ENCODE results near the gene OR2A25.

OR2A25 gene

DNA sequence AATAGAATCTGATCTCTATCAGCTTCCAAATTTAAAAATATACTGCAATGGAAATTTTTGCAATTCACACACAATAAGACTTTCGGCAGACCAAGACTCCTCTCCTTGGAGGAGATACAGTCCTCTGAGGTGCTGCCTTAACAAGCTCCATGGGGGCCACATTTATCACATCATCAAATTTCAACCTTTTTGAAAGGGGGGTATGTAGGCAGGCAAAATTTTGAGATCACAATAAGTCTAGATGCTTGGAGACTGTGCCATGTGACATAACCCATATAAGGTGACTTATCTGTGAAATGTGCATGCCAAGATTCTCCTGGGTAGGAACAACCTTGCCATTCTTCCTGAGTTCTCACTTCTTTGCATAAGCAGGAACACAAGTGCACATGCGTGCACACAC is 16.4 kb downstream of the OR2A25 start, which contains the start of gene OR2A12:
Gene OR2A12, plus strand, starts transcription at position 301 of the 400 bp plus-strand sequence. CDS start 8,830 bp downstream, outside the sequence.
- DNase-seq: no peak

- no peak for DNase-seq
Measured at GRCh38 chr7:144086730-144087129, 17.1 kb downstream of the OR2A25 start.

DNA sequence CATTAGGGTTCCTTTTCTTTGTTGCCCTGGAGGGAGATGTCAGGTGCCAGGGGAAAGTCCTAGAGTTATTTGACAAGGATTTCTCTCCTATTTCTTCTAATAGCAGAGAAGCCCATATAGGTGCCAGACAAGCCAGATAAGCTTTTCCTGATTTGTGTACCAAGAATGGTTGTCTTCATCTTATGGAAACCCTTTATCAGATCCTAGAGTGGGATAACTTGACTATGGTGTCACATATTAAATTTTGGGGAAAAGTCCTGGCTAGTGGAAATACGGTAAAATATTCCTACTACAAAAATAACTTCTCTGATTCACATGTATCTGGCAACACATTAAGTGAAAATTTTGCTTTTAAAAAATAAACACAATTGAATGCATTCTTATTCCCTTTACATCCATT is 17.6 kb downstream of the OR2A25 start:
- no peak for DNase-seq

DNA sequence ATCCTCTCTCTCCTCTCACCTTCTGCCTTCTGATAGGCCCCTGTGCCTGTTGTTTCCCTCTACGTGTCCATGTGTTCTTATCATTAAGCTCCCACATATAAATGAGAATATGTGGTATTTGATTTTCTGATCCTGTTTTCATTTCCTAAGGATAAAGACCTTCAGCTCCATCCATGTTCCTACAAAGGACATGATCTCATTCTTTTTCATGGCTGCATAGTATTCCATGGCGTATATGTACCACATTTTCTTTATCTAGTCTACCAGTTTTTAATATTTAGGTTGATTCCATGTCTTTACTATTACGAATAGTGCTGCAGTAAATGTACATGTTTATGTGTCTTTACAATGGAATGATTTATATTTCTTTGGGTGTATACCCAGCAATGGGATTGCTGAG is 21.1 kb downstream of the OR2A25 start:
- no peak for DNase-seq

DNA sequence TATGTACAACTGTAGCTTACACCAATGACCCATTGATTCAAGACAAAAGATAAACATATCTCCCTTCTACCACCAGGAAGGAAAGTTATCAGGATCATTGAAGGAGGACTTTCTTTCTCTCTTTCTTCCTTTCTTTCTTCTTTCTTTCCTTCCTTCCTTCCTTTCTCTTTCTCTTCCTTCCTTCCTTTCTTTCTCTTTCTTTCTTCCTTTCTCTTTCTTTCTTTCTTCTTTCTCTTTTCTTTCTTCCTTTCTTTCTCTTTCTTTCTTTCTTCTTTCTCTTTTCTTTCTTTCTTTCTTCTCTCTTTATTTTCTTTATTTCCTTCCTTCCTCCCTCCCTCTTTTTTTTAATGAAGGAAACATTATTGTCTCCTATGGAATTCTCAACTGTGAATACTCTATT is 29.2 kb downstream of the OR2A25 start:
- DNase-seq: no peak

DNA sequence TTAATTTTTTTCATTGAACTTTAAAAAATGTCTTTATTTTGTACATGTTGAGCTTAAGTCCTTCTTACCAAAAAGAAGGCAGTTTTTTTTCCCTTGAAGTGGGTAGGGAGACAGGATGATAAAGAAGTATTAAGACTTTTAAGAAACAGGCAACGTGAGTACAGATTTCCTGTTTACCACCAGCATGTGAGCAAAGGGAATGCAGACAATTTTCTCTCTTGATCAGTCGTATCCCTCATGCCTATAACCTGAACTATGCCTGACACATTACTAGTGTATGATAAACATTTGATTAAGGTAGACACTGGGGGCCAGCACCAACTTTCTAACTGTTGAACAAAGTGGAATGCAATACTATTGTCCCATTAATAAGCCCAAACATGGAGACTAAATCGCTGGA is 31.0 kb downstream of the OR2A25 start:
- DNase-seq: no peak

- DNase-seq: no peak
Measured at GRCh38 chr7:144102041-144102440, 32.4 kb downstream of the OR2A25 start.

DNA sequence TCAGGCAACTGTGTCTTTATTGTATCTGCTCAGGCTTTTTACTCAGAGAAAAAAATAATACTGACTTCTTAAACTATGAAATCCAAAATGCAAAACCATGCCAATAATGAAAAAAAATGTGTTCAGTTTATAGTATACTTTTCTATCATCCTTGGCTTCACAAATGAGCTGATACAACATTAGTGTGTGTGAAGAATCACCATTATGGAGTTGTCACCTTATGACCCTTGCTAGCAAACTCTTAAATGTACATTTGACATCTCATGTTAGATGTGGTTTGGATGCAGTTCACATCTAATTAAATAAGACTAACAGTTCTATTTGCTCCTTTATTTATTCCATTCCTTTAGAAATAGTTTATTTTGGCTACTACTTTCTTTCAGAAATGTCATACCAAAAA is 35.6 kb downstream of the OR2A25 start:
- DNase-seq: no peak

DNA sequence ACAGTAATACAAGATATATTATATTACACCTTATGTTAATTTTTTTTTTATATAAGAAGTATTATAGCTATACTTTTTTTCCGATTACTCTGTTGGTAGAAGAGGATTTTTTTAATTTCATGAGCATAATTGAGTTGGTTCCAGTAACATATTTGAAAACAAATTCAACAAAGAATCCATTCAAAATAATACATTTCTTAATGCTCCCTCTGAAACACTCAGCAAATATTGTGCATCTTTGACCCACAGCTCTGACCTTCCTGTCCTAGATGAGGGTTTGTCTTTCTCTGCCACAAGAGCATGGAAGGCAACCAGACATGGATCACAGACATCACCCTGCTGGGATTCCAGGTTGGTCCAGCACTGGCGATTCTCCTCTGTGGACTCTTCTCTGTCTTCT is 39.7 kb downstream of the OR2A25 start, which contains the start of gene OR2A2:
Gene OR2A2, plus strand, starts transcription at position 301 of the 400 bp plus-strand sequence. Its CDS starts 0 bp downstream, at position 301.
- no peak for DNase-seq

DNA sequence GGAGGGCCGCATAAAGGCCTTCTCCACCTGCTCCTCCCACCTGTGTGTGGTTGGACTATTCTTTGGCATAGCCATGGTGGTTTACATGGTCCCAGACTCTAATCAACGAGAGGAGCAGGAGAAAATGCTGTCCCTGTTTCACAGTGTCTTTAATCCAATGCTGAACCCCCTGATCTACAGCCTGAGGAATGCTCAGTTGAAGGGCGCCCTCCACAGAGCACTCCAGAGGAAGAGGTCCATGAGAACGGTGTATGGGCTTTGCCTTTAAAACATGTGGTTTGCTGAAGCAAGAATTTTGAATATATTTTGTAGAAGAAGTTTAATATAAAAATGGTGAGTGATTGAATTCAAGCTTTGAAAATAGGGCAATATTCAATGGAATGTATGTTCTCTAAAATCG is 40.7 kb downstream of the OR2A25 start:
- no peak for DNase-seq

DNA sequence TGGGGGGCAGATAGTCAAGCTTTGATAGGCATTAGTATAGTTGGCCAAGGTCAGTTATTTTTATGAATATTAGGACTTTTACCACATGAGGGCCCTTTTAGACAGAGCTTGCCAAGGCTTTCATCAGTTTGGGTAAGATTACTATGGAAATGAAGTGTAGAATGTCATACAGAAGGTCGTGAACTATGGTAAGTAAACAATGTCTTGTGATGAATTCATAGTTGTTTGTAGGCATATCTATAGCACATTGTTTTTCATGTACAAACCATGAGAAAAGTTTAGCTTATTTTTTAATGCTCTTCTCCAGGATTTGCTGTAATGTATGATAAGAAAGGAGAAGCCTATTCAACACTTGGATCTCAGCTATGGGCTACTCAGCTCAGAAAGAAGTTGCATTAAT is 44.0 kb downstream of the OR2A25 start:
- no peak for DNase-seq

GRCh38 chr7:144118341-144118740 is 48.7 kb downstream of the OR2A25 start:
- no peak for DNase-seq

GRCh38 chr7:144122876-144123275 is 53.3 kb downstream of the OR2A25 start, which contains the start of gene OR2A14:
OR2A14 (plus strand) TSS chr7:144123176; CDS start chr7:144129113, 5,937 bp downstream.
- DNase-seq: no peak
